Transverse colon (tissue), 3 donors: Measurements from ENCODE around the gene MT4.

Experiments
- CTCF ChIP-seq, 5 experiments: fragments of 200-600 bp in 3 of 5; fragments of 450-650 bp in 2 of 5; sonication (generic) in 3 of 5; IDR thresholded peaks; 1 replicate in 2 of 5; 2 replicates in 3 of 5; pipeline ENCODE4 v1.5.1; 2016 to 2017; ENCODE audit warnings: antibody characterized with exemption in 5 of 5, inconsistent platforms in 3 of 5, mild to moderate bottlenecking in 2 of 5, moderate library complexity in 1 of 5
- POLR2A ChIP-seq: fragments of 450-650 bp; IDR thresholded peaks from one replicate; pipeline ENCODE4 v1.6.1; 2016; ENCODE audit warnings: antibody characterized with exemption, mild to moderate bottlenecking, moderate library complexity

GRCh38 chr16:56608876-56609462 lies 44.1 kb downstream of the MT4 start:
- TF ChIP-seq CTCF (IDR thresholded peaks at IDR 0.05) (no peak), POLR2A (no peak)
